ENCODE data around the gene SMAD1.
"Not testable (repeated sequence)": the region's sequence is repeated elsewhere in the genome, so short reads cannot be mapped to it uniquely, and the experiment has no call there.

SMAD1 gene

GRCh38 chr4:145566086-145566708, 84.5 kb downstream of the SMAD1 start:
- DNase-seq: no peak

GRCh38 chr4:145566768-145567167, 85.1 kb downstream of the SMAD1 start:
- no peak for DNase-seq

GRCh38 chr4:145567516-145567915, 85.9 kb downstream of the SMAD1 start:
- no peak for DNase-seq

- not testable (repeated sequence) for DNase-seq
Observed at GRCh38 chr4:145574546-145574945, 92.9 kb downstream of the SMAD1 start.

- no peak for DNase-seq
Observed at GRCh38 chr4:145580906-145581305, 99.3 kb downstream of the SMAD1 start.

- DNase-seq: no peak
Observed at GRCh38 chr4:145583191-145584055, 101.8 kb downstream of the SMAD1 start.

GRCh38 chr4:145587088-145587754, 105.6 kb downstream of the SMAD1 start:
- DNase-seq: no peak

GRCh38 chr4:145589381-145589780, 107.7 kb downstream of the SMAD1 start:
- not testable (repeated sequence) for DNase-seq

- no peak for DNase-seq
Observed at GRCh38 chr4:145589916-145590702, 108.5 kb downstream of the SMAD1 start.

- no peak for DNase-seq
Observed at GRCh38 chr4:145602129-145602760, 120.6 kb downstream of the SMAD1 start.

GRCh38 chr4:145605941-145606340, 124.3 kb downstream of the SMAD1 start:
- DNase-seq: no peak

Data from NCI-H1436 (cell line).